T1000 (cell line): ENCODE results near the gene SPSB4.
A peak's percentile ranks its signal among the peaks of the same experiment; 100 is the strongest.
"Not testable (repeated sequence)": the region's sequence is repeated elsewhere in the genome, so short reads cannot be mapped to it uniquely, and the experiment has no call there.

ENCODE experiments used
- DNase-seq: peaks from one replicate; lab custom pipeline; 2025; ENCODE audit warnings: mixed read lengths; lab: John Stamatoyannopoulos, UW

The SPSB4 gene

DNA sequence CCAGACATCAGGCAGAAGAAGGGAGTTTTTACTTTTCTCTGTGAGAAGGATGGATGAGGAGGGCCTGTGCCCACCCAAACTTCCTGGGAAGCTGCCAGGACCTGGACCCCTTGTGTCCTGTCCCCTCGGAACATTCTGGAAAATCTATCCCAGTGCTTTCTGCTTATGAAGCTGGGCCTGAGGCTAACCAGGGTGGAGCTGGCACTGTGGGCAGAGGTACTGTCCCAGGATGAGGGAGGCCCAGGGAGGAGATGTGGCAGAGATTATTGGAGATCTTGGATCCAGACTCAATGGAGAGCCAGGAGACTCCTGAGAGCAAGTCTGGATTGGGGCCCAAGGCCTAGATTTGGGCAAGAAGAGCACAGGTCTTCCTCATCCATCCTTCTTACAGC lies 44.4 kb downstream of the SPSB4 start:
- no peak for DNase-seq

DNA sequence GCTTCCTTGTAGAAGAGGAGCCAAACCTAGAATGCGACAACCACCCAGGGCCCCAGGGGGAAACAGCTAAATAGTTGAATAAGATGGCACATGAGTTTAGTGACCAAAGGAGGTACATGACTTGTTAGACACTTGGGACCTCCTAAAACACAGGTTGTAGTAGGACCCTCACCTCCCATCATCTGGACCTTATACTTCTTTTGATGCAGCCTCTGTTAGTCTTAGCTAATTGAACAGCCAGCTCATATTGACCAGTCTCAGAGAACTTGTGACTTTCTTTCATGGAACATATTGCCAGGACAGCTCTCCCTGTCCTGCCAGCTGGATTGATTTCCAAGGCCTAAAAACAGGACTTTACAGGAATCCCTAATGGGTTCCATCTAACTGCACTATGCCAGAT lies 45.0 kb downstream of the SPSB4 start:
- DNase-seq: no peak

DNA sequence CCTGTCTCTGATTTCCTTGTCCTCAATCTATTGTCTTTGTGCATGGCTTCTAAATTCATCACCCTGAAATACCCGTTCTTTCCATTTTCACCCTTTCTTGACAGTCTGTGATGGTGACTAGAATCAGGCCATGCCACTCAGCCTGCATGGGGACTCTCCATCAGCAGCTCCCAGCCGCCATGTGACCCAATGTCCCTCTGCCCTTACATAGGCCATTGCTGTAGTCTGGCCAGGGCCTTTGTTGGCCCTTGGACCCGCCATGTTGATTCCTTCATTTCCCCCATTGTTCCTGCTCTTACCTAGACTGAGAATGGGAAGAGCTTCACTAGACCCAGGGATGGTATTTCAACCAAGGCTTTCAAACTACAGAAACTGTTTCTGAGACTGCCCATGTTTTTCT lies 45.8 kb downstream of the SPSB4 start:
- DNase-seq: no peak

DNA sequence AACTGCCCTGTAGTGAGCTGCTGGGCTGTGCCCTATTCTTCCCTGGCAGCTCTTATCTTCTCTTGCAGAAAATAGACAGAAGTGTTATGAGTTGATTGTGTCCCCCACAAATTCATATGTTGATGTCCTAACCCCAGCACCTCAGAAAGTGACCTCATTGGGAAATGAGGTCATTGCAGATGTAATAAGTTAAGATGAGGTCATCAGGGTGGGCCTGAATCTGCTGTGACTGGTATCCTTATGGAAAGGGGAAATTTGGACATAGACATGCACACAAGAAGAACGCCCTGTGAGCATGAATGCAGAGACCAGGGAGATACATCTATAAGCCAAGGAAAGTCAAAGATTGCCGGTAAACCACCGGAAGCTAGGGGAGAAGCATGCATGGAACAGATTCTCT lies 49.0 kb downstream of the SPSB4 start:
- DNase-seq: no peak

DNA sequence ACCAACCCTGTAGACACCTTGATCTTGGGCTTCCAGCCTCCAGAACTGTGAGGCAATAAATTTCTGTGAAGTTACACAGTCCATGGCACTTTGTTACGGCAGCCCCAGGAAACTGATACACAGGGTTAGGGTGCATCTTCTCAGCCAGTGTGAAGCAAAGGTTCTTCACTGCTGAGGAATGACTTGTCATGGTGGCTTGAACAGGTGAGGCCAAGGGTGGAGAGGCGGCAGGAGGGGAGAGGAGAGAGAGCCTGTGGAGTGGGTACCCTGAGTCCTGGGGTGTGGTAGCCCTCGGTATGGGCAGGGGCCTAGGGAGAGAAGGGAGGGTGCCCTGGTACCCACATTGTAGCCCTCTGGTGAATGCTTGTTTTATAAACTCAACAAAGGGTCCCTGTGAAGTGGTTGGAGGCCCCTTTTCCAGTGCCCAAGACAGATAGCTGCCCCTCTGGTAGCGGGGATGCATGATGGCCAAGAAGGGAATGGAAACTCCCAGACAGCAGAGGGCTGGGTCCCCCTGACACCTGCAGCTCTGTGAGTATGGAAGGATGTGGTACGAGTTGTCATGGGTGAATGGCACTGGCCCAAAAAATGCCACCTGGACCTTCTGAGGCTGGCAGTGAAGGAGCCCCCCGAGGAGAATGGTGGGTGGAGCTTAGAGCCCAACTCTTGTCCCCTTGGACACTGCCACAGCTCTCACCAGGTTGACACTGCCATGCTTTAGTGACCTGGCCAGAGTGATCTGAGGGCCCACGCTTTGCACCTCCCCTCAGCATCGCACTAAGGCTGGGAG lies 49.6 kb downstream of the SPSB4 start:
- no peak for DNase-seq

DNA sequence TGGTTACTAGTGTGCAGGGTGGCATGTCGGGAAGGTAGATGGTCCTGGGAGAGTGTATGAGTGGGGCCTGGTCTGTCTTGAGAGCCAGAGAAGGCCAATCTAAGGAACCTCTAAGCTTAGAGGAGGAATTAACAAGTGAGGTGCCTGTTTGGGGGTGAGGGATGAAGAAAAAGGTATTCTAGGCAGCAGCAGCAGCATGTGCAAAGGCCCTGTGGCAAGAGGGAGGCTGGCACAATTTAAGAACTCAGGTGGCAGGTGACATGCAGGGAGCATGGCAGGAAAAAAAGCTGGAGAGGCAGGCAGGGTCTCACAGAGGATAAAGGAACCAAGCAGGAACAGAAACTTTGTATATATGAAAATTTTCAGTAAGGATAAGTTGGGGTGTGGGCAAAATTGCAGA lies 51.2 kb downstream of the SPSB4 start:
- DNase-seq: no peak

DNA sequence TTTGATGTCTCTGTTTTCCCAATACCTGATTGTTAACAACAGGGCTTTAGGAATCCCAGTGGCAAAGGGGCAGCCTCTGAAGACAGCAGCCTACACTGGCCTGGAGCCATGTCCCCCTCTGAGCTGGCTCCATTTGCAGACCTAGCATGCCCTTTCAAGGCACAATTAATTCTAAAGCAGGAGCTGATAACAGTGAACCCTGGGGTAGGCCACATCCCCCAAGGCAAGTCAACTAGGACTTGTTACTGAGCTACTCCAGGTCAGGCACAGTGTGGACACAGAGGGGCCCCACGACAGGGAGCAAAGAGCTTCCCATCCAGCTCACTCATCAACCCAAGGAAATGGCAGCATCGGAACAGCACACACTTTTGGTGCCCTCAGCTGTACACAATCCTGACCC lies 51.9 kb downstream of the SPSB4 start:
- no peak for DNase-seq

DNA sequence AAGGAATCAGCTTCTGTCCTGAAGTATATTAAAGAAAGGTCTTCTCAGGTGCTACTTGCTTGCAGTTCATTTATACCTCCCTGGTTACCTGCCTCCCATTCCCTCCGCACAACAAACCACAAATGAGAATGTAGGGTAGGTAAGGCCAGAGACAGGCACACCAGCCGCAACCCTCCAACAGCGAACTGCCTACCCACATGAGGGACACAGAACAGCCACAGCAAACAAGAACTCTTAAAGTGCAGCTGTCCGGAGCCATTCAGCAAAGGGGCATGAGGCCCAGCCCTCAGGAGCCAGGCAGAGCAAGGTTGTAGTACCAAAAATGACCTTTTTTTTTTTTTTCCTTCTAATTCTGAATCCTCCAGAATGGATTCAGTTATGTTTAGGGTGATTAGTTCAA lies 52.4 kb downstream of the SPSB4 start:
- DNase-seq: no peak

DNA sequence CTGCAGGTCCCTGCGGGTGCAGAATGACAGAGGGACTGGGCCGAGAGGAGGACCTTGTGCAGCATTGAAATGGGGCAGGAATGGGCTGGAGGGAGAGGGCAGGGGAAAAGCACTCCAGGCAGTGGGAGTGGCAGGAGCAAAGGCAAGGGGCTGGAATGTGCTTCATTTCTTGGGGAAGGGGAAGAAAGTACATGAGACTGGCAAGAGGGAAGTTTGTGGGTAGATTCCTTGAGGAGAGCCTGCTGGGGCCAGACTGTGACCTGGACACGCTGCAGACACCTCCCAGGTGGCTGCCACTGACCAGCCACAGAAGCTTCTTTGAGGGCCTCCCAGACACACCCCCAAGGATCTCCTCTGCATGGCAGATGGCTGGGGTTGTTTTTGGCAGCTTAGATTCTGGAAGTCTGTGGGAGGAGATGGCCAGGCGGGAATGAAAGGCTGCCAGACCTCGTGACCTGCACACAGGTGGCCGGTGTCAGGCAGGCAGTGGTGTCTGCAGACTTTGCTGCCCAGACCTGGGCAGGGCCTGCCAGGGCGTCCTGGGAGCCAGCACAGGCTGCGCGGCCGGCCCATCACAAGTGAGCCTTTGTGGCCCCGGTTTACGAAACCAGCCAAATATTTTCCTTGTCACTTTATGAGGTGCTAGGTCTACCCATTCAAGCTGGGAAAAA lies 53.1 kb downstream of the SPSB4 start:
- no peak for DNase-seq

DNA sequence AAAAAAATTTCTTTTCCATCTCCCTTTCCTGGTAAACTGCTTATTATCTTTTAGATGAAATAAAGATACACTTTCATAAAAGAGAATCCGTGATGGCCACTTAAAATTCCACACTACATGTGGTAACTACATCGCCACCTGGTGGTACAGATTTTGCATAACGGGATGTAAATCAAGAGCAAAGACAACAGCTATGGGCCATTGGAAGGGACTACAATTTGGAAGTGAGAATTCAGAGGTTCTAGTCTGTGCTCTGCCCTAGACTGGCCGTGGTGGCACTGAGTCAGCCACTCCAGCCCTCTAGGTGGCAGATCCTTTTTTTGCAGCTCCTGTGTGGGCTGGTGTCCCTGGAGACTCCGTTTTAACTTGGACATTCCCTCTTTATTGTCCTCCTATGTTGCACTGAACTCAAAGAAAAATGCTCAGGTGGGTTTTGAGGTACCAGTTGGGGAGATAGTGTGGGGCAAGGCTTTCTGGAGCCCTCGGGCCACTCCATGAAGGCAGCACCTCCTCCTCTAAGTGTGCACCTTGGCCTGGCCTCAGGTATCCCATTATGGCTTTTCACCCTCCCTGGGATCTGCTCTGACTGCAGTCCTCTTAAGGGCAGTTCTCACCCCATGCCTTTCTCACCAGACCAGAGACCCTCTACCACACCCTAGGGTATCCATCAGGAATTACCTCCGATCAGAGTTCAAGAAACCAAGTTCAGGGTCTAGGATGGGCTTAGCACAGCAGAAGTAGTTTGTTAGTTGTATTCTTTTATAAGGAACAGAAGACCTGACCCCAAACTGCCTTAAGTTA lies 54.9 kb downstream of the SPSB4 start:
- DNase-seq: peak; percentile 18

DNA sequence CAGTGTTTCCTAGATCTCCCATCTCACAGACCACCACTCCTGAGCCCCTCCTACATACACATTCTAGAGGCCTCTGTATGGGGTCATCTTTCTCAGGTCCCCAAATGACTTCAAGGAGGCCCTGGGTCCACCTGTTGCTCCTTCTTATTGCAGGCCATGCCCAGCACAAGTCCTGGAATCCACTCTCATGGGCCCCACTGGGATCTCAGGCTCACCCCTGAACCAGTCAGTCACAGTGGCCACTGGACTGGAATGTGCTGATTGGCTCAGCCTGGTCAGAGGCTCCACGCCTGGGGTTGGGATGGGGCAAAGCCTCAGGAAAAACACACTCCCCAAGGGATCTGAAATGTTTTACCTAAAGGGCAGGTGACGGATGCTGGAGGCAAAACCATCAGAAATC lies 55.7 kb downstream of the SPSB4 start:
- DNase-seq: no peak

DNA sequence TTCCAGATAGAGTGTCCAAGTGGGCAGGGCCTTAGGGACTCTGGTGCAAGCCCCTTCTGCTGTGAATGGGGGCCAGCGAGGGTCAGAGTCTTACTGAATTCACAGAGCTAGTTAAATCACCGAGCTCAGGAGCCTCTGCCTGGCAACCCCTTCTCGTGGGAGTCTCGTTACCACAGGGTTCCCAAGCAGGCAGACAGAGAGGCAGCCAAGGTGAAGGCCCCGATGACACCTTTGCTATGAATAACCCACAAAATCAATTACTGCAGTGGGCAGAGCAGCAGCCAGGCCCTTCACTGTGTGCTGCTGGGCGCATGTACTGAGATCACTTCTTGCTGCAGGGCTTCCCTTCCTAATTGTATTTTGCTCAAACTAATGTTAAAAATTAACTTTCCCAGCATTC lies 56.9 kb downstream of the SPSB4 start:
- DNase-seq: no peak

DNA sequence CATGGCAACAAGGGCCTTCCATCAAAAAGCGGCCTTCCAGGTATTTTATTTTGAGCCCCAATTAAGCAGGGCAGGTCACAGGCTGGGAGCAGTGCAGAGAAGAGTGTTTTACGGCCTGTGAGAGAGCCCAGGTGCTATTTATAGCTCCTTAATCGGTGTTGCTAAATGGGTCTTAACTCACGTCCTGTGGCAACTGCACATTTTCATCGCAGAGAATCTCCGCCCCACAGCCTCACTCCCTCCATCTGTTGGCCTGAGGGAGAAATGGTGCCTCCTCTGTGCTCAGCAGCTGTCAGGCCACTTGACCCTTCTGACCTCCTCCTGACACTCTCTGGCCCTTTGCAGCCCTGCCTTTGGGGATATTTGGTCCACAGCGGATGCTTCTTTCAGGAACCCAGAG lies 58.6 kb downstream of the SPSB4 start:
- no peak for DNase-seq

DNA sequence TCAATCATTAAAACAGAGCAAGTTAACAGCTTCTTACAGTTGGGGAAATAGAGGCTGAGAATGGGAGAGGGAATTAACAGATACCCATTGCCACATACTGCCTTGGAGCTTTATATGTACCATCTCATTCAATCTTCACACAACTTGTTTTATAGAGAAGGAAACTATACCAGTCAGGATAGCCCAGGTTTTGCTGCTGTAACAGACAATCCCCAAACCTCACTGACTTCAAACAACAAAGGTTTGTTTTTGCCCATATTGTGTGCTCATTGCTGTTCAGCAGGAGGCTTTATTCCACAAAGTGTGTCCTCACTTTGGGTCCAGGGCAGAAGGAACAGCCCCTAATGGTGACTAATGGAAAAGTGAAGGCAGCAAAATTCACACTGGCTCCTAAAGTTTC lies 59.2 kb downstream of the SPSB4 start:
- no peak for DNase-seq

DNA sequence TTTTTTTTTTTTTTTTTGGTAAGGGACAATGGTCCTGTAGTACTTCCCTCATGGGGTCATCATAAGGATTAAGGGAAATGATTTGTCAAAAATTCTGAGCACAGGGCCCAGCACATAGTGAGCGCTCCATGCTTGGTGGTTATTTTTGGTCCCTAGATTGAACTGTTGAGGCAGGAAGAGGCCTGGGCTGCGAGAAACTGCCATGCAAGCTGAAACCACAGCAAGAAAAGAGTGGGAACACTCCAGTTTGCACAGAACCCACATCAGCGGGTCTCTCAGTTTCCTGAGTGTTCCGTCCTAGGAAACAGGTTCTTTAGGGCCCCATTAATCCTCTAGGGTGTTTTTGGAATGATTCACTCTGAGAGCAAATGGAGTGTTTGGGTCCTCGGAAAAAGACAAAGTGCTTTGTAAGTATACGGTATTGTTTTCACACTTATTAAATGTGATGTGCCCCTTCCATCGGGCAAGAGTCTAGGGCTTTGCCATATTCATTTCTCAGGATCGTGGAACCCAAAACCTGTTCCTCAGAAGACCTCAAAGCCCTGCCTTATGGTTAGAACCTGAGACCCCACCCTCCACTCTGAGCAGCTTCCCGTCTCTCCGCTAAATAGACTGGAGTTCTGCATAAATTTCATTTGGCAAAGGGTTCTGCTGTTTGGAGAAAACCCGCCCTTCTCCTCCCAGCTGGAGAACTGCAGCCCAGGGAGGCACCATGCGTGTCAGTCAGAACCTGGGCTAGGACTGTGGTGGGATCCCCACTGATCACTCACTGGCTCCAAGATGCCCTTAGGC lies 60.4 kb downstream of the SPSB4 start:
- no peak for DNase-seq

DNA sequence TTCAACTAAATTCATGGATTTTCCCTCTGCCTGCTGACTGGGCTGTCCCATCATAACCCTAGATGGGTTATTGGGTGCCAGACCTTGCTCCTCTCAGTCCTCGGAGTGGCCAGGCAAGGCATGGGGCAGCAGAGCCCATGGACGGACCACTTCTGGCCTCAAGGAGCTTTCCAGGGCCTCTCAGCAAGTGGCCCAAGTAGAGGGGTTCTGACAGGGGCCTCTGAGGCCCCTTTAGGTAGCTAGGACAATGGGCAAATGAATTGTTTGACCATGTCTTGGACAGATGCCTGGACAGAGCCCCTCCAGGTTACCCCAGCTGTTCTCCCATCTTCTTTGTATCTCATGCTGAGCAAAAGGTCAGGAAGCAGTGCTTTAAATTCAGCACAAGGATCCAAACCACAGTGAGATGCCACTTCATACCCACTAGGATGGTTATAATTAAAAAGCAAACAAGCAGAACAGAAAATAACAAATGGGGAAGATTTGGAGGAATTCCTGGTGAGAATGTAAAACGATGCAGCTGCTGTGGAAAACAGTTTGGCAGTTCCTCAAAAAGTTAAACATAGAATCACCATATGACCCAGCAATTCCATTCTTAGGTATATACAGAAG lies 61.6 kb downstream of the SPSB4 start:
- DNase-seq: no peak

DNA sequence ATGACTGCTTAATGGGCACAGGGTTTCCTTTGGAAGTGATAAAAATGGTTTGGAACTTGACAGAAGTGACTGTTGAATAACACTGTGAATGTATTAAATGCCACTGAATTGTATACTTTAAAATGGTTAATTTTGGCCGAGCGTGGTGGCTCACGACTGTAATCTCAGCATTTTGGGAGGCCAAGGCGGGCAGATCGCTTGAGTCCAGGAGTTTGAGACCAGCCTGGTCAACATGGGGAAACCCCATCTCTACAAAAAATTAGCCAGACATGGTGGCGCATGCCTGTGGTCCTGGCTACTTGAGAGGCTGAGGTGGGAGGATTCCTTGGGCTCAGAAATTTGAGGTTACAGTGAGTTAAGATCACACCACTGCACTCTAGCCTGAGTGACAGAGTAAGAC lies 62.5 kb downstream of the SPSB4 start:
- not testable (repeated sequence) for DNase-seq

DNA sequence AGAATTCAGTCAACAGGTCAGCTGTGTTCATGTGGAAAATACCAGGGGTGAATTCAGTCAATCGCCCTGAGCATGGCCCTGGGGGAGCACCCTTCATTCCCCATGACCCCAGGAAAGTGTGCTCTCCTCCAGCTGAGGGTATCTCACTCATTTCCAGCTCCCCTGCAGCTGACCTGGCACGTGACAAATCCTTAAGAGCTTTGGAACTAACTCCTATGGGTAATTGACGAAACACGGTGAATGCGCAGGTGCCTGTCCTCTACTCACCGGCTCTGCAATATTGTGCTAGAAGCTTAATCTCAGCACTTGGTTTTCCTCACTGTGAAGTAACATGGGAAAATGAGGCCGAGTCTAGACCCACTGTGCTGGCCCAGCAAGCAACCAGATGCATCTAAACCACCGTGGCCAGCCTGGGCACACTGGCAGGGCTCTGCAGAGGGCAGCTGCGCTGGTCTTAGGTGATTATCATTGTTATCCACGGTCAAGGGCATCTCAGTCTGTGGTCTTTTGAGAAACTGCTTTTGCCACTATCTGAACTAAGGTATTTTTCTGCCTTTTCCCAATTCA lies 63.1 kb downstream of the SPSB4 start:
- DNase-seq: no peak

DNA sequence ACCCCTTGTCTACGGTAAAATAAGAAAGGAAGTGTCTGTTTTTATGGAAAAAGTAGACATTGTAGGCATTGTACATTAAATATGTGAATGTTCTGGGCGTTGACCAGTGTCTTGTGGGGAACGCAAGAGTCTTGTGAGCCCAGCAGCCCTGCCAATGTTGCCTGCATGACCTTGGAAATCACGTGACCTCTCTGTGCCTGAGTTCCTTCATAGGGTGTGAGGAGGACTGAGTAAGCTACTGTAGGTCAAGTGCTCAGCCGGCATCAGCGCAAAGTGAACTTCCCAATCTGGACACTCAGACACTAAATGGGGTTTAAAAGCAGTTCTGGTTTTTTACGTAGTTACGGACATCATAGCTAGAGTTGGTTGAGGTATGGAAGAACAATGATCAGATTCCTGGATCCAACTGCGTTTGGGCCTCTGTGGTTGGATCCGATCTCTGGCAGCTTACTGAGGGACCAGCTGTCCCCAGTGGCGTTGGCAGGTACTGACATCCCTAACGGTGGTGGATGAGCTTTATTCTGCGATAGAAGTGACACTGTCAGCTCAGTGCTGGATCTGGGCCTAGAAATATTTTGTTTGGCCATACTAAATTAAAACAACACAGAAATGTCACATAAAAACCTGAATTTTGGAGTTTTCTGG lies 63.8 kb downstream of the SPSB4 start:
- no peak for DNase-seq

DNA sequence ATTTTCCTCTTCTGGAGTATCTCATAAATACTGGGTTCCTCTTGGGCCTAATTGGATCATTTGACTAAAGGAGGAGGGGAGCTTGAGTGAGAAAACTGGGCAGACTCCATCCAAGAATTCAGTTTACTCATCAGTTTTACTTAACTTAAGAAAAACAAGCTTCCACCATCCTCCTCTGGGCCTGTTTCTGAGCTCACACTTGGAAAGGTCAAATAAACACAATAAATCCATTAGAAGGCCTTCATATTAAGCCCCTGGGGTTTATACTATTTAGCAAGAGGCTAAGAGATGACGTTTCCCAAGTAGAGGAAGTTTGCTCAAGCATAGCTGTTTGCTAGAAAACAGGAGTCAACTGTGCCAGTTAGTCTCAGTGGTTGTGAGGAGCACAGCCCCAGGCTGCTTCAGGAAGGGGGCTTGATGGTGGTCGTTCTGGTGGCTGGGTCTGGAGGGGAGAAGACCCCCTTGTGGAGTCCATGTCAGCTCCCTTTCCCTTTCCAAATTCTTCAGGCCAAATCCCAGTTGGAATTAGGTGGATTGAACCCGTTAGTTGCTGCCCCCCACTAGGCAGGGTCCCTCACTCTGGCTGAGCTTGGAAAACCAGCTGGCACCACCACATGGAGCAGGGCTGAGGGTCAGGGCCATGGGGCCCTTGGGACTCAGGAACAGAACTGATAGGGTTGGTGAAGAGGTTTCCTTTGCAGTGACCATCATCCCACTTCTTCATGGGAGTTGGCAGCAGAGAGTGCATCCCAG lies 64.8 kb downstream of the SPSB4 start:
- no peak for DNase-seq
